ENCODE measurements around the gene PPP2R2B. TPM values are rescaled to one million over a fixed set of nuclear protein-coding genes. Genes with fewer than 3 reads are reported as not detected.

Gene PPP2R2B
- total RNA-seq, 4 donors from 2014 or later, result 0.53 to 2.0 (median 1.1) TPM

DNA sequence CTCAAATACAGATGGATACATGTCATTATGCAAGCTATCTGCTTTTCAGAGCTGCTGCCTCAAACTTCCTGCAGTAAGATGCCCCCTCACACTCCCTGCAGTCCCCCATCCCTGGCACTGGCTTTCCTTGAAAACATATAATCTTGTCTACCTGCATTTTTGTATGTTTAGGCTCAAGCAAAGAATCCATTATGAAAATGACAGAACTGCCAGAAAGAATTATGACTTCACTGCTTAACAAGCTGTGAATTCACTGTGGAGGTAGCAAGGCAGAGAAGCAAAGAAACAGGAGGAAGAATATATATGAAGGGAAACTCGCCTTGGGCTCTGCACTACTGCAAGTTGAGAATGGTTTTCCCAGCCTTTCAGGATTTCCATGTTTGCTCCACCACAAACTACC lies 39.4 kb upstream of the PPP2R2B start:
- Histone ChIP-seq H3K4me1 (no peaks in the 10 kb centered on the region), H3K27me3 (peaks cover 0 to 3% (median 0%) of the 10 kb centered on the region in 4 donors), H3K36me3 (no peaks in the 10 kb centered on the region), H3K27ac (no peak overlapping the region), H3K9me3 (no peaks in the 10 kb centered on the region), H3K4me3 (no peak overlapping the region)
- WGBS, 2 donors, result 41 to 69% methylated on average over 1 of the region's 1 CpG
- TF ChIP-seq POLR2A (IDR thresholded peaks at IDR 0.05), result no peak
- TF ChIP-seq, protein P1, sequence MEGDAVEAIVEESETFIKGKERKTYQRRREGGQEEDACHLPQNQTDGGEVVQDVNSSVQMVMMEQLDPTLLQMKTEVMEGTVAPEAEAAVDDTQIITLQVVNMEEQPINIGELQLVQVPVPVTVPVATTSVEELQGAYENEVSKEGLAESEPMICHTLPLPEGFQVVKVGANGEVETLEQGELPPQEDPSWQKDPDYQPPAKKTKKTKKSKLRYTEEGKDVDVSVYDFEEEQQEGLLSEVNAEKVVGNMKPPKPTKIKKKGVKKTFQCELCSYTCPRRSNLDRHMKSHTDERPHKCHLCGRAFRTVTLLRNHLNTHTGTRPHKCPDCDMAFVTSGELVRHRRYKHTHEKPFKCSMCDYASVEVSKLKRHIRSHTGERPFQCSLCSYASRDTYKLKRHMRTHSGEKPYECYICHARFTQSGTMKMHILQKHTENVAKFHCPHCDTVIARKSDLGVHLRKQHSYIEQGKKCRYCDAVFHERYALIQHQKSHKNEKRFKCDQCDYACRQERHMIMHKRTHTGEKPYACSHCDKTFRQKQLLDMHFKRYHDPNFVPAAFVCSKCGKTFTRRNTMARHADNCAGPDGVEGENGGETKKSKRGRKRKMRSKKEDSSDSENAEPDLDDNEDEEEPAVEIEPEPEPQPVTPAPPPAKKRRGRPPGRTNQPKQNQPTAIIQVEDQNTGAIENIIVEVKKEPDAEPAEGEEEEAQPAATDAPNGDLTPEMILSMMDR (IDR thresholded peaks at IDR 0.05), result no peak
- no peak for DNase-seq
- intact Hi-C loops (cut with DNase I), result no loop called here

DNA sequence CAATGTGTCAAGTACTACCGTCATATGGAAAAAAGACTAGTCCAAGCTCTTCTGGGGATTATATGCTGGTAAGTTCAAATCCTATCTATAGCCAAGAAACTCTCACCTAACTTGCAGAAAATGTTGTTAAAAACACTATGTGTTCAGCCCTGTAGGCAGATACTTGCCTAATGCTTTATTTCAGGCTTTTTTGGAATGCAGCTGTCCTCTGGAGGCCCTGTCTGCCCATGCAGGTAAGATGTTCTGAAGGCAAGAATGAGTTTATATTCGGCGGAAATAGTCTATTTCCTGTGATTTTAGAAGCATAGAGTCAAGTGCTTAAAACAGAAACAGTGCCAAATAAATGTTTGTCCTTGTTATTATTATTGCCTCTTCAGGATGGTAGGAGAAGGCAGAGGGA lies 34.3 kb upstream of the PPP2R2B start:
- TF ChIP-seq POLR2A (IDR thresholded peaks at IDR 0.05), result no peak
- WGBS, 2 donors, result 72 to 90% methylated on average over 3 of the region's 3 CpGs

GRCh38 chr5:146910239-146910638 lies 31.7 kb upstream of the PPP2R2B start:
- Histone ChIP-seq H3K9me3 (no peaks in the 10 kb centered on the region), H3K4me3 (no peak overlapping the region), H3K27me3 (no peaks in the 10 kb centered on the region), H3K36me3 (no peaks in the 10 kb centered on the region), H3K4me1 (no peaks in the 10 kb centered on the region), H3K27ac (no peak overlapping the region)
- DNase-seq, result no peak
- intact Hi-C loops (cut with DNase I), result no loop called here
- TF ChIP-seq POLR2A (IDR thresholded peaks at IDR 0.05), result no peak
- TF ChIP-seq, protein P1 (IDR thresholded peaks at IDR 0.05), result no peak

More for the DNA sequence above, 34.3 kb upstream of the PPP2R2B start:
- Histone ChIP-seq H3K27ac (no peak overlapping the region), H3K4me1 (no peaks in the 10 kb centered on the region), H3K27me3 (no peaks in the 10 kb centered on the region), H3K9me3 (no peaks in the 10 kb centered on the region), H3K4me3 (no peak overlapping the region), H3K36me3 (no peaks in the 10 kb centered on the region)
- DNase-seq, result no peak
- intact Hi-C loops (cut with DNase I), result no loop called here

GRCh38 chr5:146909255-146910068 lies 30.9 kb upstream of the PPP2R2B start:
- no peak for DNase-seq
- TF ChIP-seq POLR2A (IDR thresholded peaks at IDR 0.05), result no peak
- TF ChIP-seq, protein P1 (IDR thresholded peaks at IDR 0.05), result no peak
- H3K4me3 ChIP-seq, result no peak overlapping the region
- intact Hi-C loops (cut with DNase I), result no loop called here
- WGBS, 2 donors, result 72 to 79% methylated on average over 1 of the region's 1 CpG
- no peaks in the 10 kb centered on the region for H3K36me3 ChIP-seq
- no peaks in the 10 kb centered on the region for H3K27me3 ChIP-seq
- H3K27ac ChIP-seq, result no peak overlapping the region
- H3K9me3 ChIP-seq, result no peaks in the 10 kb centered on the region
- no peaks in the 10 kb centered on the region for H3K4me1 ChIP-seq

DNA sequence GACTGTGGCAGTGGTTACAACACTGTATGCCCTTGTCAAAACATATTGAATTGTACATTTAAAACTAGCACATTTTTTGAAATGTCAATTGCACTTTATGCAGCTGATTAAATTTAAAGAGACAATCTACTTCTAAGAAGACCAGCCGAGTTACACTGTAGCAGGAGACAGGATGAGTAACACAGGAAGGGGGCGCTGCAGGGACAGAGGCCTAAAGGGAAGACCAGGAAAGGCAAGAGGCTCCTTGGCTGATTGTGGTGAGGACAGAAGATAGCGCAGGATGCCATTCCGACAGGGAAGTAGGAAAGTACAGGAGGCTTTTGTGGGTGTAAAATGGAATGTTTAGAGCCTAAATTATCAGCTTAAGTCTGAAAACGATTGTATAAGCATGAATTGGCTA lies 28.2 kb upstream of the PPP2R2B start:
- H3K36me3 ChIP-seq, result no peaks in the 10 kb centered on the region
- DNase-seq, result no peak
- H3K27me3 ChIP-seq, result no peaks in the 10 kb centered on the region
- H3K9me3 ChIP-seq, result no peaks in the 10 kb centered on the region
- H3K4me1 ChIP-seq, result no peaks in the 10 kb centered on the region
- 66 to 71% methylated on average over 5 of the region's 5 CpGs for whole genome bisulfite sequencing, 2 donors
- no peak overlapping the region for H3K27ac ChIP-seq
- TF ChIP-seq, protein P1 (IDR thresholded peaks at IDR 0.05), result no peak
- TF ChIP-seq POLR2A (IDR thresholded peaks at IDR 0.05), result no peak
- no peak overlapping the region for H3K4me3 ChIP-seq
- intact Hi-C loops (cut with DNase I), result no loop called here

Measured in esophagus squamous epithelium (tissue), 5 donors.